GM21381 (cell line): Measurements from ENCODE around the gene AURKA.
"Not testable (repeated sequence)": the region's sequence is repeated elsewhere in the genome, so short reads cannot be mapped to it uniquely, and the experiment has no call there.

Experiments used
- ATAC-seq: cut with Tn5 transposase; IDR thresholded peaks from one replicate; pipeline ENCODE4 v1.9.1; 2021; ENCODE audit warnings: mild to moderate bottlenecking, moderate library complexity; ENCODE audit not compliant: unreplicated experiment

Gene AURKA

GRCh38 chr20:56422076-56422823 lies 30.2 kb upstream of the AURKA start:
- no peak for ATAC-seq

GRCh38 chr20:56420940-56421688 lies 29.1 kb upstream of the AURKA start:
- ATAC-seq = no peak

- no peak for ATAC-seq
These were observed 28.0 kb upstream of the AURKA start for GRCh38 chr20:56420028-56420427.

GRCh38 chr20:56418385-56418861 lies 26.4 kb upstream of the AURKA start:
- no peak for ATAC-seq

GRCh38 chr20:56417911-56418310 lies 25.9 kb upstream of the AURKA start:
- ATAC-seq = no peak

- ATAC-seq = no peak
These were observed 25.4 kb upstream of the AURKA start for GRCh38 chr20:56417402-56417801.

- no peak for ATAC-seq
These were observed 23.1 kb upstream of the AURKA start for GRCh38 chr20:56414842-56415765.

- ATAC-seq = no peak
These were observed 20.9 kb upstream of the AURKA start for GRCh38 chr20:56412949-56413348.

GRCh38 chr20:56412473-56412790 lies 20.4 kb upstream of the AURKA start:
- ATAC-seq = no peak

GRCh38 chr20:56411759-56412472 lies 19.9 kb upstream of the AURKA start, which contains the start of gene CASS4:
Gene CASS4 (plus strand): TSS chr20:56412260. CDS start chr20:56412459, 199 bp downstream.
- ATAC-seq = peak; percentile 74

GRCh38 chr20:56411287-56411686 lies 19.3 kb upstream of the AURKA start:
- not testable (repeated sequence) for ATAC-seq

- ATAC-seq = no peak
These were observed 17.9 kb upstream of the AURKA start for GRCh38 chr20:56409956-56410355.

GRCh38 chr20:56409521-56409920 lies 17.5 kb upstream of the AURKA start:
- ATAC-seq = no peak

- ATAC-seq = no peak
These were observed 14.9 kb upstream of the AURKA start for GRCh38 chr20:56406910-56407309.

- ATAC-seq = not testable (repeated sequence)
These were observed 13.3 kb upstream of the AURKA start for GRCh38 chr20:56405356-56405755.

GRCh38 chr20:56403465-56403864 lies 11.4 kb upstream of the AURKA start:
- ATAC-seq = no peak

GRCh38 chr20:56400001-56400640 lies 8.1 kb upstream of the AURKA start:
- ATAC-seq = no peak

- ATAC-seq = no peak
These were observed 3.2 kb upstream of the AURKA start for GRCh38 chr20:56395166-56395565.

- no peak for ATAC-seq
These were observed 1.6 kb upstream of the AURKA start for GRCh38 chr20:56393653-56394052.

- no peak for ATAC-seq
These were observed 967 bp upstream of the AURKA start for GRCh38 chr20:56392881-56393482.
